Hematopoietic multipotent progenitor cell treated with erythropoietin and hydrocortisone succinate and interleukin-3 and kit ligand, for 15 days (in vitro differentiated cells): Measurements from ENCODE around the gene TMEM125.

Source experiments
- DNase-seq: peaks from one replicate; pipeline ENCODE4 v3.0.0-alpha.2; 2015; ENCODE audit warnings: low spot score

Gene TMEM125

GRCh38 chr1:43312212-43312623 lies 42.4 kb downstream of the TMEM125 start:
- no peak for DNase-seq

- DNase-seq = no peak
These were observed 43.1 kb downstream of the TMEM125 start for GRCh38 chr1:43312663-43313515.

DNA sequence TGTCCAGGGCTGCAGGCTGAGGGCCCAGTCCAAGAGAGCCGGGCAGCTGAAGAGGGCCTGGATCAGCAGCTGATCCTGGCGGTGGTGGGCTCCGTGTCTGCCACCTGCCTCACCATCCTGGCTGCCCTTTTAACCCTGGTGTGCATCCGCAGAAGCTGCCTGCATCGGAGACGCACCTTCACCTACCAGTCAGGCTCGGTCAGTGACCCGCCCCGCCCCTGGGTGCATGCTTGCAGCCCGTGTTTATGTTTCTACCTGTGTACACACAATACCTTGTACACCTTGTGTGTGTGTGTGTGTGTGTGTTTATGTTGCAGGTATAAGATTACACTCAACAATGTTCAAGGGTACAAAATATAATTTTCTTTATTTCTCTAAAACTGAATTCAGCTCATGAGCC lies 44.0 kb downstream of the TMEM125 start:
- no peak for DNase-seq

DNA sequence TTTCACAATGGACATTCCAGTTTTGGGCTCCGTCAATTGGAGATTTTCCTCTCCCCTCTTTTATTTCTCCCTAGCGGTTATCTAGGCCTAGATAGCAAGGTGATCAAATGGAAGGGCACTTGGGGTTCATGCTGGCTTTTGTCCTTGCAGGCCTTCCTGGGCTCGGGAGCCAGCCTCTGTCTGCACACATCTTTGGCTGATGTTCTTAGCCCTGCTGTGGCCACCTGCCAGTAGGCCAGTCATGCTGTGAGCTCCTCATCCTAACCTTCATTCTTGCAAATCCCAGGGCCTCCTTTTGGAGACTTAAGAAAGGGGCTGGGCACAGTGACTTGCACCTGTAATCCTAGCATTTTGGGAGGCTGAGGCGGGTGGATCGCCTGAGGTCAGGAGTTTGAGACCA lies 44.5 kb downstream of the TMEM125 start:
- DNase-seq = no peak

GRCh38 chr1:43315481-43315880 lies 45.7 kb downstream of the TMEM125 start:
- no peak for DNase-seq

- no peak for DNase-seq
These were observed 46.4 kb downstream of the TMEM125 start for GRCh38 chr1:43315963-43316737.

GRCh38 chr1:43316738-43317520 lies 47.1 kb downstream of the TMEM125 start:
- DNase-seq = no peak

GRCh38 chr1:43317817-43318471 lies 48.2 kb downstream of the TMEM125 start:
- no peak for DNase-seq

DNA sequence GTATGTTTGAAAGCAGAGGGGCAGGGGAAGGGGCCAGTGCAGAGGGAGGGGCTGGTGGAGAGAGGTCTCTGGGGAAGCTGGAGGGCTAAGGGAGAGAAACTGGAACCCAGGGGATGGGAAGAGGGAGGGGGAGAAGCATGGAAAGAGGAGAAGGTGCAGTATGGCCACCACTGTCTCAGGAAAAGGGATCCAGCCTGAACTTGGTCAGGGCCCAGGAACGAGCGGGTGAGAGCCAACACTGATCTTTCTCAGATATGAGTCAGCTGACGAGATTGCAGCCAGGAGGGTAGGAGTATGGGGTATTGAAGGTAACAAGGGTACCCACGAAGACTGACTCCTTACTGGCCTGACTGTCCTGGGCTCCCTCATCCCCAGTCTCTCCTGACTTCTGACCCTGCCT lies 49.0 kb downstream of the TMEM125 start:
- no peak for DNase-seq

DNA sequence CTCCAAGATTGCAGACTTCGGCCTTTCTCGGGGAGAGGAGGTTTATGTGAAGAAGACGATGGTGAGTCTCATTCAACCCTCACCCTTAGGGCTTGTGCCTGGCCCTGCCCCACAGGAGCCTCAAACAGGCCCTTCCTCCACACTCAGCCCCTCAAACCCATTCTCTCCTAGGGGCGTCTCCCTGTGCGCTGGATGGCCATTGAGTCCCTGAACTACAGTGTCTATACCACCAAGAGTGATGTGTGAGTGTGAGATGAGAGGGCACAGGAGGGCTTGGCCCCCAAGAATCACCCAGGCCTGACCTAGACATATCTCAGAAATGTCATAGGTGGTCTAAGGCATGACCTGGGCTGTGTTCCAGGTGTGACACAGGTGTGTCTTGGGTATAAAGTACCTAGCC lies 49.5 kb downstream of the TMEM125 start:
- no peak for DNase-seq

- DNase-seq = no peak
These were observed 50.0 kb downstream of the TMEM125 start for GRCh38 chr1:43319766-43320165.

DNA sequence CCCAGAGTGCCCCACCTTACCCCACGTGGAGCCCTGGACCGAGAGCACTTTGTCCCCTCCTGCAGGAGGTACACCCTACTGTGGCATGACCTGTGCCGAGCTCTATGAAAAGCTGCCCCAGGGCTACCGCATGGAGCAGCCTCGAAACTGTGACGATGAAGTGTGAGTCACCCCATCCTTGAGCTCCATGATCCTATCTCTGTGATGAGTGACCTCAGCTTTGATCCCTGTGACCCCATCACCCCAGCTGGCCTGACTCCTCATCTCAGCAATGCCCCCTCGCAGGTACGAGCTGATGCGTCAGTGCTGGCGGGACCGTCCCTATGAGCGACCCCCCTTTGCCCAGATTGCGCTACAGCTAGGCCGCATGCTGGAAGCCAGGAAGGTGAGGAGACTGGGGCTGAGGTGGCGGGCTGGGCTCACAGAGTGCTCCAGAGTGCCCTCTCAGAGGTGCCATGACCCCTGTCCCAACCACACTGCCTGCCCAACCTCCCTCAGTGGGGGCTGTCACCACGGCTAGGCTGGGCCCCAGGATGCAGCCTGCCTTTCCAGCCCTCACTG lies 51.6 kb downstream of the TMEM125 start:
- no peak for DNase-seq

DNA sequence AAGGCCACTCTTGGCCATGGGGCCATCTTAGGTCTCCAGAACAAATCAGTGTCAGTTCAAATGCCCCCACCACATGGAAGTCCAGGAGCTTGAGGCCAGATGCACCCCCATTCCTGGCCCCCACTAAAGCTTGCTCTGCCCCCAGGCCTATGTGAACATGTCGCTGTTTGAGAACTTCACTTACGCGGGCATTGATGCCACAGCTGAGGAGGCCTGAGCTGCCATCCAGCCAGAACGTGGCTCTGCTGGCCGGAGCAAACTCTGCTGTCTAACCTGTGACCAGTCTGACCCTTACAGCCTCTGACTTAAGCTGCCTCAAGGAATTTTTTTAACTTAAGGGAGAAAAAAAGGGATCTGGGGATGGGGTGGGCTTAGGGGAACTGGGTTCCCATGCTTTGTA lies 52.7 kb downstream of the TMEM125 start:
- DNase-seq = no peak
